KMS-11 (cell line): Measurements from ENCODE around the gene PPP3CB.

Experiments
- H2AFZ ChIP-seq: fragments of 200-600 bp; sonication (generic); 2 replicates; pipeline ENCODE4 v1.6.1; 2016; ENCODE audit warnings: antibody characterized with exemption, mixed run types, low read depth
- H3K27ac ChIP-seq: fragments of 200-600 bp; sonication (generic); 2 replicates; pipeline ENCODE4 v1.6.1; 2016; ENCODE audit warnings: mild to moderate bottlenecking, mixed run types
- H3K27me3 ChIP-seq: fragments of 200-600 bp; sonication (generic); 2 replicates; pipeline ENCODE4 v1.6.1; 2017; ENCODE audit warnings: mild to moderate bottlenecking, low read depth, mixed run types, moderate library complexity; ENCODE audit not compliant: insufficient read depth
- H3K36me3 ChIP-seq: fragments of 200-600 bp; sonication (generic); 2 replicates; pipeline ENCODE4 v1.6.1; 2017; ENCODE audit warnings: mild to moderate bottlenecking, mixed run types; ENCODE audit not compliant: insufficient read depth
- H3K4me1 ChIP-seq: fragments of 200-600 bp; sonication (generic); 2 replicates; pipeline ENCODE4 v1.6.1; 2016; ENCODE audit warnings: mild to moderate bottlenecking, low read depth, mixed run types; ENCODE audit not compliant: poor library complexity, severe bottlenecking
- H3K4me2 ChIP-seq: fragments of 200-600 bp; sonication (generic); 2 replicates; pipeline ENCODE4 v1.7.0; 2016; ENCODE audit warnings: mild to moderate bottlenecking, mixed run types
- H3K4me3 ChIP-seq: fragments of 200-600 bp; sonication (generic); IDR thresholded peaks from 2 replicates; pipeline ENCODE4 v1.6.1; 2017; ENCODE audit warnings: low read depth, low read length, mixed read lengths; ENCODE audit not compliant: insufficient read depth
- H3K79me2 ChIP-seq: fragments of 200-600 bp; sonication (generic); 2 replicates; pipeline ENCODE4 v1.6.1; 2016; ENCODE audit warnings: low read depth, mixed run types; ENCODE audit not compliant: insufficient read depth
- H3K9ac ChIP-seq: fragments of 200-600 bp; sonication (generic); 2 replicates; pipeline ENCODE4 v1.6.1; 2016; ENCODE audit warnings: mild to moderate bottlenecking, mixed run types
- H4K20me1 ChIP-seq: fragments of 200-600 bp; sonication (generic); 2 replicates; pipeline ENCODE4 v1.6.1; 2016; ENCODE audit warnings: mild to moderate bottlenecking, mixed run types; ENCODE audit not compliant: insufficient read depth
- TF ChIP-seq, protein P1 (sequence below): fragments of 200-600 bp; sonication (generic); conservative IDR thresholded peaks from 2 replicates; pipeline ENCODE4 v1.6.1; 2017; ENCODE audit warnings: low read depth, mild to moderate bottlenecking, antibody characterized with exemption, low read length, moderate library complexity, mixed read lengths

Gene PPP3CB

GRCh38 chr10:73506074-73506473, 10.2 kb upstream of the PPP3CB start:
- TF ChIP-seq, protein P1, sequence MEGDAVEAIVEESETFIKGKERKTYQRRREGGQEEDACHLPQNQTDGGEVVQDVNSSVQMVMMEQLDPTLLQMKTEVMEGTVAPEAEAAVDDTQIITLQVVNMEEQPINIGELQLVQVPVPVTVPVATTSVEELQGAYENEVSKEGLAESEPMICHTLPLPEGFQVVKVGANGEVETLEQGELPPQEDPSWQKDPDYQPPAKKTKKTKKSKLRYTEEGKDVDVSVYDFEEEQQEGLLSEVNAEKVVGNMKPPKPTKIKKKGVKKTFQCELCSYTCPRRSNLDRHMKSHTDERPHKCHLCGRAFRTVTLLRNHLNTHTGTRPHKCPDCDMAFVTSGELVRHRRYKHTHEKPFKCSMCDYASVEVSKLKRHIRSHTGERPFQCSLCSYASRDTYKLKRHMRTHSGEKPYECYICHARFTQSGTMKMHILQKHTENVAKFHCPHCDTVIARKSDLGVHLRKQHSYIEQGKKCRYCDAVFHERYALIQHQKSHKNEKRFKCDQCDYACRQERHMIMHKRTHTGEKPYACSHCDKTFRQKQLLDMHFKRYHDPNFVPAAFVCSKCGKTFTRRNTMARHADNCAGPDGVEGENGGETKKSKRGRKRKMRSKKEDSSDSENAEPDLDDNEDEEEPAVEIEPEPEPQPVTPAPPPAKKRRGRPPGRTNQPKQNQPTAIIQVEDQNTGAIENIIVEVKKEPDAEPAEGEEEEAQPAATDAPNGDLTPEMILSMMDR = no peak
- Histone ChIP-seq H2AFZ (no peak overlapping the region), H3K36me3 (no peaks in the 10 kb centered on the region), H3K79me2 (no peaks in the 10 kb centered on the region), H3K9ac (no peak overlapping the region), H4K20me1 (no peaks in the 10 kb centered on the region), H3K4me1 (peaks cover 10% of the 10 kb centered on the region), H3K27ac (no peak overlapping the region), H3K4me2 (no peak overlapping the region), H3K27me3 (no peaks in the 10 kb centered on the region), H3K4me3 (no peak overlapping the region)

GRCh38 chr10:73503037-73503436, 7.2 kb upstream of the PPP3CB start:
- no peak overlapping the region for H3K27ac ChIP-seq
- TF ChIP-seq, protein P1 = no peak
- H3K4me1 ChIP-seq = peaks cover 10% of the 10 kb centered on the region
- H2AFZ ChIP-seq = no peak overlapping the region
- no peaks in the 10 kb centered on the region for H3K36me3 ChIP-seq
- no peak overlapping the region for H3K4me3 ChIP-seq
- no peaks in the 10 kb centered on the region for H4K20me1 ChIP-seq
- H3K4me2 ChIP-seq = no peak overlapping the region
- H3K27me3 ChIP-seq = no peaks in the 10 kb centered on the region
- no peaks in the 10 kb centered on the region for H3K79me2 ChIP-seq
- H3K9ac ChIP-seq = no peak overlapping the region

DNA sequence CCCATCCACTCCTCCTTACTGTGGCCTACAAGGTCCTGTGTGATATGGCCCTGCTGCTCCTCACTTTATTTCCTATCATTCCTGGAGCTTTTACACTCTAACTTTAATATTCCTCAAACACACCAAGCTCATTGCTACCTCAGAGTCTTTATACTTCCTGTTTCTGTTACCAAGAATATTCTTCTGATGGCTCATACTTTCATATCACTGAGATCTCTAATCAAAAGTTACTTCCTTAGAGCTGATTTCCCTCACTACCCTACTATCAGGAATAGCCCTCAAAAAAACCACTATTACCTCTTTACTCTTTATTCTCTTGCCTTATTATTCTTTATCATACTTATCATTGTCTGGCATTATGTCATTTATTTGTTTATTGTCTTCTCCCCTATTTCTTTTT, 5.8 kb upstream of the PPP3CB start:
- Histone ChIP-seq H2AFZ (no peak overlapping the region), H3K79me2 (no peaks in the 10 kb centered on the region), H3K36me3 (no peaks in the 10 kb centered on the region), H3K9ac (no peak overlapping the region), H3K27me3 (no peaks in the 10 kb centered on the region), H4K20me1 (no peaks in the 10 kb centered on the region), H3K4me3 (no peak overlapping the region), H3K4me2 (no peak overlapping the region), H3K4me1 (peaks cover 15% of the 10 kb centered on the region), H3K27ac (no peak overlapping the region)
- TF ChIP-seq, protein P1 = no peak

- Histone ChIP-seq H4K20me1 (no peaks in the 10 kb centered on the region), H2AFZ (no peak overlapping the region), H3K27me3 (no peaks in the 10 kb centered on the region), H3K4me1 (peaks cover 31% of the 10 kb centered on the region), H3K4me3 (no peak overlapping the region), H3K36me3 (no peaks in the 10 kb centered on the region), H3K4me2 (no peak overlapping the region), H3K27ac (no peak overlapping the region), H3K9ac (no peak overlapping the region), H3K79me2 (peaks cover 23% of the 10 kb centered on the region)
- TF ChIP-seq, protein P1 = no peak
Measured at GRCh38 chr10:73497623-73498022, 1.8 kb upstream of the PPP3CB start.
